GM12878 (cell line): Measurements from ENCODE around the gene FHL3. TPM values are rescaled to one million over a fixed set of nuclear protein-coding genes. Genes with fewer than 3 reads are reported as not detected.
"Not testable (repeated sequence)": the region's sequence is repeated elsewhere in the genome, so short reads cannot be mapped to it uniquely, and the experiment has no call there.

Experiments used
- ATAC-seq: fragments of 200-7000 bp; cut with Tn5 transposase; 3 replicates; pipeline ENCODE4 v1.9.1; 2020; ENCODE audit warnings: mild to moderate bottlenecking, moderate library complexity
- BruUV-seq: library from RNA; stranded (reverse); fragments of 400-500 nt; replicated peaks from 2 replicates; lab custom pipeline; 2021; lab: Mats Ljungman, UMichigan
- CTCF ChIA-PET: fragments of 300-600 bp; sonication (Branson Sonifier 250); formaldehyde crosslinking; extraction: SDS; loops from one replicate; lab custom pipeline; 2021; ENCODE audit warnings: inconsistent platforms; lab: Yijun Ruan, JAX
- POLR2A ChIA-PET: fragments of 350-600 bp; formaldehyde crosslinking; extraction: SDS; loops from one replicate; lab custom pipeline; 2021; ENCODE audit warnings: inconsistent platforms; lab: Charles Lee
- RAD21 ChIA-PET: fragments of 300-600 bp; sonication (Branson Sonifier 250); formaldehyde crosslinking; loops from one replicate; lab custom pipeline; 2023; ENCODE audit warnings: antibody characterized with exemption; ENCODE audit not compliant: unreplicated experiment; lab: Charles Lee
- SMC1A ChIA-PET: fragments of 300-600 bp; sonication (Branson Sonifier 250); formaldehyde crosslinking; loops from one replicate; lab custom pipeline; 2023; ENCODE audit not compliant: unreplicated experiment, uncharacterized antibody; lab: Charles Lee
- DNase-seq: peaks from one replicate; pipeline ENCODE4 v3.0.0-alpha.2; 2011; ENCODE audit warnings: low read depth, low spot score
- FAIRE-seq: peaks from 3 replicates; lab custom pipeline; 2011; peaks lifted over from hg19 to GRCh38; lab: Jason Lieb, UNC
- H2AFZ ChIP-seq: 2 replicates; pipeline ENCODE4 v1.6.0; 2011; ENCODE audit warnings: low read depth, low read length, control low read depth; ENCODE audit not compliant: control insufficient read depth
- H3K27ac ChIP-seq: 2 replicates; pipeline ENCODE4 v1.5.1; 2011; ENCODE audit warnings: control low read depth; ENCODE audit not compliant: control insufficient read depth, insufficient read depth
- H3K27me3 ChIP-seq, 2 experiments: replicated peaks in 1 of 2; 2 replicates each; pipeline versions ENCODE4 v1.6.0 to v1.6.1; 2011; ENCODE audit warnings: low read length in 1 of 2; ENCODE audit not compliant: control insufficient read depth in 2 of 2, insufficient read depth in 2 of 2
- H3K36me3 ChIP-seq, 2 experiments: 2 replicates each; pipeline ENCODE4 v1.5.1; 2011; ENCODE audit warnings: low read length in 1 of 2; ENCODE audit not compliant: control insufficient read depth in 2 of 2, insufficient read depth in 2 of 2
- H3K4me1 ChIP-seq: 2 replicates; pipeline ENCODE4 v1.6.1; 2011; ENCODE audit warnings: mild to moderate bottlenecking, low read length, moderate library complexity, mixed read lengths; ENCODE audit not compliant: control insufficient read depth, insufficient read depth
- H3K4me2 ChIP-seq: 2 replicates; pipeline ENCODE4 v1.6.0; 2011; ENCODE audit warnings: control low read depth; ENCODE audit not compliant: control insufficient read depth, insufficient read depth
- H3K4me3 ChIP-seq: fragments of 200-600 bp; sonication (generic); 2 replicates; pipeline ENCODE4 v1.5.1; 2016
- H3K79me2 ChIP-seq: 2 replicates; pipeline ENCODE4 v1.6.0; 2011; ENCODE audit warnings: low read length; ENCODE audit not compliant: control insufficient read depth, insufficient read depth
- H3K9ac ChIP-seq: 2 replicates; pipeline ENCODE4 v1.8.0; 2011; ENCODE audit warnings: low read length, control low read depth, mixed read lengths; ENCODE audit not compliant: control insufficient read depth, insufficient read depth
- H3K9me3 ChIP-seq: replicated peaks from 3 replicates; pipeline ENCODE4 v1.5.1; 2011; ENCODE audit warnings: mild to moderate bottlenecking, low read length; ENCODE audit not compliant: control insufficient read depth, insufficient read depth
- H4K20me1 ChIP-seq: 2 replicates; pipeline ENCODE4 v1.6.0; 2011; ENCODE audit not compliant: control insufficient read depth, insufficient read depth
- CTCF ChIP-seq, 3 experiments: IDR thresholded peaks in 2 of 3; conservative IDR thresholded peaks in 1 of 3; 2 replicates each; pipeline ENCODE4 v1.5.1; 2011; ENCODE audit warnings: low read depth in 3 of 3, low read length in 3 of 3, mild to moderate bottlenecking in 3 of 3, control low read depth in 2 of 3, moderate library complexity in 2 of 3, inconsistent platforms in 1 of 3, mixed read lengths in 1 of 3; ENCODE audit not compliant: control insufficient read depth in 2 of 3, insufficient read depth in 1 of 3; ENCODE audit errors: extremely low read depth in 1 of 3
- ELK1 ChIP-seq: IDR thresholded peaks from 2 replicates; pipeline ENCODE4 v1.6.1; 2012; ENCODE audit warnings: low read depth, low read length, improper control_type of control experiment
- EP300 ChIP-seq, 2 experiments: fragments of 150-350 bp in 1 of 2; IDR thresholded peaks; 2 replicates each; pipeline ENCODE4 v1.6.1; 2011 to 2012; ENCODE audit warnings: low read depth in 2 of 2, low read length in 2 of 2, borderline replicate concordance in 1 of 2, improper control_type of control experiment in 1 of 2, inconsistent platforms in 1 of 2; ENCODE audit not compliant: control insufficient read depth in 1 of 2
- HDGF ChIP-seq: fragments of 450-650 bp; IDR thresholded peaks from 2 replicates; pipeline ENCODE4 v1.6.1; 2016; ENCODE audit warnings: antibody characterized with exemption
- RAD21 ChIP-seq: IDR thresholded peaks from 2 replicates; pipeline ENCODE4 v1.6.1; 2011; ENCODE audit warnings: mild to moderate bottlenecking, low read depth, low read length, moderate library complexity; ENCODE audit not compliant: insufficient read depth
- RB1 ChIP-seq: fragments of 450-650 bp; formaldehyde crosslinking; IDR thresholded peaks from 2 replicates; pipeline ENCODE4 v1.6.1; 2017; ENCODE audit warnings: mild to moderate bottlenecking, borderline replicate concordance
- REST ChIP-seq: IDR thresholded peaks from 2 replicates; pipeline ENCODE4 v1.6.1; 2012; ENCODE audit warnings: mild to moderate bottlenecking, low read depth, low read length
- SMC3 ChIP-seq: IDR thresholded peaks from 2 replicates; pipeline ENCODE4 v1.6.1; 2011; ENCODE audit warnings: low read length, improper control_type of control experiment, borderline replicate concordance
- ZNF217 ChIP-seq: fragments of 450-650 bp; IDR thresholded peaks from 2 replicates; pipeline ENCODE4 v1.6.1; 2017; ENCODE audit warnings: antibody characterized with exemption, mild to moderate bottlenecking
- WGBS: methylation state at CpG from one replicate; pipeline ENCODE4 v1.1.6; 2016; ENCODE audit warnings: low lambda C conversion rate; ENCODE audit not compliant: insufficient replicate concordance, insufficient coverage; ENCODE audit errors: missing lambda C conversion rate; 5-methylcytosine and 5-hydroxymethylcytosine counted together
- in situ Hi-C: fragments of 300-500 bp; cut with MboI; formaldehyde crosslinking; loops from 9 replicates; pipeline ENCODE4 v1.14.3; 2018; ENCODE audit warnings: mixed read lengths
- intact Hi-C: fragments of 100-400 bp; cut with micrococcal nuclease; formaldehyde crosslinking; loops from one replicate; pipeline ENCODE4 v1.14.2; 2022; ENCODE audit not compliant: unreplicated experiment
- polyA plus RNA-seq, 11 experiments: library from polyadenylated mRNA; depleted of rRNA in 4 of 11; unstranded in 6 of 11; stranded (reverse) in 5 of 11; fragments of >200 nt; fragmentation: Nextera tagmentation in 4 of 11; fragmentation: Illumina TruSeq in 1 of 11; extraction: Ambion mirVana in 4 of 11; extraction: Trizol in 1 of 11; gene quantifications; 1 replicate in 1 of 11; 2 replicates in 10 of 11; pipeline versions ENCODE4 v1.2.1 to v1.2.3, GENCODE V29; 2011 to 2016; ENCODE audit warnings: inconsistent platforms in 2 of 11, missing spikeins in 2 of 11, low read depth in 1 of 11
- total RNA-seq, 4 experiments: library from RNA; depleted of rRNA in 3 of 4; stranded (reverse); fragments of >200 nt in 3 of 4; fragmentation: Illumina TruSeq in 1 of 4; extraction: Trizol in 1 of 4; gene quantifications; 2 replicates each; pipeline versions ENCODE4 v1.2.1 to v1.2.3, GENCODE V29; 2013 to 2021

FHL3 gene
- total and polyA plus RNA-seq, 10 of the 15 experiments (the other 5 are each of a cell fraction or from before 2014, with no cell fraction given), result 0.26 to 13.9 (median 7.9) TPM

GRCh38 chr1:37975083-37975482 lies 30.2 kb downstream of the FHL3 start:
- DNase-seq, H3K36me3 ChIP-seq, H3K27me3 ChIP-seq, BruUV-seq, POLR2A ChIA-PET, H3K79me2 ChIP-seq, H3K9ac ChIP-seq, H3K4me3 ChIP-seq, FAIRE-seq, RAD21 ChIA-PET, H3K27ac ChIP-seq, H3K4me1 ChIP-seq, H3K9me3 ChIP-seq, H2AFZ ChIP-seq, H3K4me2 ChIP-seq, H4K20me1 ChIP-seq: not testable (repeated sequence)
- TF ChIP-seq SMC3, result peak; percentile 59; the same call in 1 of the 2 replicates
- peak; percentile 60 for TF ChIP-seq RAD21
- TF ChIP-seq CTCF (IDR thresholded peaks at IDR 0.05 in 2 of 3, conservative IDR thresholded peaks at IDR 0.05 in 1 of 3; ENCODE audit: control insufficient read depth in 2 of 3, extremely low read depth in 1 of 3, insufficient read depth in 1 of 3, low read depth in 3 of 3, low read length in 3 of 3), result peak; percentile 30 to 52 (median 43); a peak in 4 of 6 replicates
- ChIA-PET CTCF (interaction anchor here (0.7 to 2.0 kb wide), 9 partner anchors 14 to 312 kb away, joined by 3 to 9 read pairs (median 3); partner anchors contain the start of gene MTF1), SMC1A (interaction anchor here (0.6 to 1.9 kb wide), 7 partner anchors 44 to 301 kb away, joined by 3 to 11 read pairs (median 3); no protein-coding TSS in a partner anchor)
- 93% methylated on average over 6 of the region's 6 CpGs for WGBS
- ATAC-seq, result peak; percentile 44; the same call in 1 of the 3 replicates
- in situ Hi-C loops, result loop anchor here (10.0 to 25.0 kb wide), 2 partner anchors 270 to 388 kb away; partner anchors contain the start of gene GNL2
- intact Hi-C loops, result loop anchor here (1.0 kb wide), 1 partner anchor 85 kb away; no protein-coding TSS in a partner anchor

GRCh38 chr1:37974567-37974966 lies 30.7 kb downstream of the FHL3 start:
- DNase-seq, result no peak
- BruUV-seq, result no TSS peak
- no peaks in the 10 kb centered on the region for H4K20me1 ChIP-seq
- in situ Hi-C loops, result loop anchor here (10.0 kb wide), 1 partner anchor 270 kb away; no protein-coding TSS in a partner anchor
- no peak overlapping the region for H3K9ac ChIP-seq
- no peaks in the 10 kb centered on the region for H3K4me1 ChIP-seq
- ChIA-PET RAD21 (no interaction called here), POLR2A (no interaction called here), SMC1A (no interaction called here), CTCF (interaction anchor here (1.1 to 2.0 kb wide), 2 partner anchors 14 to 85 kb away, joined by 3 to 9 read pairs; no protein-coding TSS in a partner anchor)
- ATAC-seq, result no peak
- H3K4me3 ChIP-seq, result no peak overlapping the region
- WGBS, result 94% methylated on average over 5 of the region's 5 CpGs
- no peak for FAIRE-seq
- H3K4me2 ChIP-seq, result no peak overlapping the region
- no peak overlapping the region for H3K27ac ChIP-seq
- peaks cover 1 to 12% of the 10 kb centered on the region in 2 experiments for H3K36me3 ChIP-seq
- H3K27me3 ChIP-seq, result no peaks in the 10 kb centered on the region
- H2AFZ ChIP-seq, result no peak overlapping the region
- intact Hi-C loops, result no loop called here
- H3K79me2 ChIP-seq, result no peaks in the 10 kb centered on the region
- no peaks in the 10 kb centered on the region for H3K9me3 ChIP-seq
- TF ChIP-seq REST (no peak), EP300 (IDR thresholded peaks at IDR 0.05; ENCODE audit: borderline replicate concordance in 1 of 2, control insufficient read depth in 1 of 2, low read depth in 2 of 2, low read length in 2 of 2) (no peak), HDGF (no peak), ZNF217 (no peak), RB1 (no peak), ELK1 (no peak)
